HepG2 (cell line): ENCODE results near the gene KISS1R. TPM values are rescaled to one million over a fixed set of nuclear protein-coding genes. Genes with fewer than 3 reads are reported as not detected.

ENCODE experiments used
- AGO2 ChIP-seq: fragments of 200-400 bp; formaldehyde crosslinking; optimal IDR thresholded peaks from 2 replicates; pipeline ENCODE3; 2017; ENCODE audit warnings: mild to moderate bottlenecking, low read depth, low read length, moderate library complexity
- AKAP8 ChIP-seq: sonication (generic); formaldehyde crosslinking; IDR thresholded peaks from 2 replicates; pipeline ENCODE4 v1.5.1; 2020; ENCODE audit warnings: mild to moderate bottlenecking, missing genetic modification reagents
- KDM4B ChIP-seq: sonication (generic); formaldehyde crosslinking; IDR thresholded peaks from 2 replicates; pipeline ENCODE4 v1.4.0; 2020; ENCODE audit warnings: missing genetic modification reagents
- MAFF ChIP-seq: IDR thresholded peaks from 2 replicates; pipeline ENCODE4 v1.6.1; 2011; ENCODE audit warnings: low read depth, low read length, improper control_type of control experiment
- RBFOX2 ChIP-seq: fragments of 200-400 bp; formaldehyde crosslinking; IDR thresholded peaks from 2 replicates; pipeline ENCODE4 v1.6.1; 2017; ENCODE audit warnings: low read depth, mild to moderate bottlenecking, low read length
- SOX5 ChIP-seq: IDR thresholded peaks from 2 replicates; pipeline ENCODE4 v1.6.1; 2016; ENCODE audit warnings: borderline replicate concordance
- SP4 ChIP-seq: sonication (generic); formaldehyde crosslinking; IDR thresholded peaks from 2 replicates; pipeline ENCODE4 v1.8.1; 2023; ENCODE audit warnings: mild to moderate bottlenecking, missing genetic modification reagents
- ZBTB38 ChIP-seq: sonication (generic); formaldehyde crosslinking; IDR thresholded peaks from 2 replicates; pipeline ENCODE4 v1.5.1; 2020; ENCODE audit warnings: mild to moderate bottlenecking, missing genetic modification reagents
- ZNF558 ChIP-seq: sonication (generic); formaldehyde crosslinking; IDR thresholded peaks from 2 replicates; pipeline ENCODE4 v1.9.0; 2022; ENCODE audit warnings: mild to moderate bottlenecking, missing genetic modification reagents, borderline replicate concordance
- ZNF598 ChIP-seq: sonication (generic); formaldehyde crosslinking; IDR thresholded peaks from 2 replicates; pipeline ENCODE4 v1.5.1; 2020; ENCODE audit warnings: mild to moderate bottlenecking, missing genetic modification reagents, borderline replicate concordance
- ZNF788 ChIP-seq: sonication (generic); formaldehyde crosslinking; IDR thresholded peaks from 2 replicates; pipeline ENCODE4 v1.5.0; 2020; ENCODE audit warnings: mild to moderate bottlenecking, missing genetic modification reagents, borderline replicate concordance
- polyA plus RNA-seq, 8 experiments: library from polyadenylated mRNA; depleted of rRNA in 3 of 8; stranded (reverse) in 7 of 8; unstranded in 1 of 8; fragments of >200 nt; fragmentation: Illumina TruSeq in 4 of 8; extraction: Trizol in 4 of 8; gene quantifications; 2 replicates each; pipeline versions ENCODE4 v1.2.1 to v1.2.3, GENCODE V29; 2011 to 2016; ENCODE audit warnings: low read depth in 4 of 8, missing spikeins in 1 of 8, mixed read lengths in 1 of 8; ENCODE audit not compliant: insufficient read depth in 1 of 8
- total RNA-seq, 5 experiments: library from RNA; depleted of rRNA; stranded (reverse); fragments of >200 nt; fragmentation: Illumina TruSeq; extraction: Trizol; gene quantifications; 2 replicates each; pipeline ENCODE4 v1.2.3, GENCODE V29; 2016; ENCODE audit warnings: low read depth in 1 of 5
- TF ChIP-seq, protein P1 (sequence below), 2 experiments: fragments of 450-650 bp in 1 of 2; sonication (generic) in 1 of 2; formaldehyde crosslinking in 1 of 2; IDR thresholded peaks; 2 replicates each; pipeline versions ENCODE4 v1.6.1 to v1.8.0; 2016 to 2022; ENCODE audit warnings: antibody characterized with exemption in 1 of 2, mild to moderate bottlenecking in 1 of 2, missing genetic modification reagents in 1 of 2
- TF ChIP-seq, protein P2 (sequence below): sonication (generic); formaldehyde crosslinking; conservative IDR thresholded peaks from 2 replicates; pipeline ENCODE4 v1.4.0; 2020; ENCODE audit warnings: missing genetic modification reagents
- TF ChIP-seq, protein P3 (sequence below): sonication (generic); formaldehyde crosslinking; IDR thresholded peaks from 2 replicates; pipeline ENCODE4 v1.4.0; 2020; ENCODE audit warnings: mild to moderate bottlenecking, missing genetic modification reagents
- TF ChIP-seq, protein P4 (sequence below): sonication (generic); formaldehyde crosslinking; IDR thresholded peaks from 2 replicates; pipeline ENCODE4 v1.5.0; 2020; ENCODE audit warnings: mild to moderate bottlenecking, missing genetic modification reagents, borderline replicate concordance

The KISS1R gene
- total and polyA plus RNA-seq, 2 of the 13 experiments (the other 11 are each of a cell fraction or from before 2014, with no cell fraction given) = 1.1 to 10.2 TPM

DNA sequence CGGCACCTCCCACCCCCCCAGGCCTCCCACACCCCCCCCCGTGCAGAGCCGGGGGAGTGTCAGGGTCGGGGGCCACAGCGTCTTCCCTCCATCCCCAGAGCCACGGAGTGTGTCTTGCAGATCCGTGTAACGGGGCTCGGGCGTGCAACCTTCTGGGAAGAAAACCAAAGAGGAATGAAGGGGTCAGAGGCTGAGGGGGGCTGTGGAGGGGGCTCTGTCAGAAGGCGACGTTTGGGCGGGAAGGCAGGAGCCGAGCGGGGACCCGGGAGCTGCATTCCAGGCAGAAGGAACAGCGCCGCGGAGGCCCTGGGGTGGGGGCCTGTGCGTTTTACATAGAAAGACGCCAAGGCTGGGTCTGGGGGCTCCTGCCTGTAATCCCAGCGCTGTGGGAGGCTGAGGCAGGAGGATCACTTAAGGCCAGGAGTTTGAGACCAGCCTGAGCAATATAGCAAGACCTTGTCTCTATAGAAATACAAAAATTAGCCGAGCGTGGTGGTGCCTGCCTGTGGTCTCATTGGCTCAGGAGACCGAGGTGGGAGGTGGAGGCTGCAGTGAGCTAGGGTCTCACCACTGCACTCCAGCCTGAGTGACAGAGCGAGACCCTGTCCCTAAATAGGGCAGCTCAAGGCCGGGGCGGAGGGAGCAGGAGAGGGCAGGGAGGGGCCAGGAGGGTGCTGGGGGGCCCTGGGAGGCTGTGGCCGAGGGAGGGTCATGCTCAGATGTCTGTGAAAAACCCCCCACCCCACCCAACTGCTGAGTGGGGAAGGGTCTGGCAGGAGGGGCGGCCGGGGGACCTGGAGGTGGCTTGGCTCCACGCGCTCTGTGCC lies 36.5 kb downstream of the KISS1R start (continued):
- TF ChIP-seq, protein P1, sequence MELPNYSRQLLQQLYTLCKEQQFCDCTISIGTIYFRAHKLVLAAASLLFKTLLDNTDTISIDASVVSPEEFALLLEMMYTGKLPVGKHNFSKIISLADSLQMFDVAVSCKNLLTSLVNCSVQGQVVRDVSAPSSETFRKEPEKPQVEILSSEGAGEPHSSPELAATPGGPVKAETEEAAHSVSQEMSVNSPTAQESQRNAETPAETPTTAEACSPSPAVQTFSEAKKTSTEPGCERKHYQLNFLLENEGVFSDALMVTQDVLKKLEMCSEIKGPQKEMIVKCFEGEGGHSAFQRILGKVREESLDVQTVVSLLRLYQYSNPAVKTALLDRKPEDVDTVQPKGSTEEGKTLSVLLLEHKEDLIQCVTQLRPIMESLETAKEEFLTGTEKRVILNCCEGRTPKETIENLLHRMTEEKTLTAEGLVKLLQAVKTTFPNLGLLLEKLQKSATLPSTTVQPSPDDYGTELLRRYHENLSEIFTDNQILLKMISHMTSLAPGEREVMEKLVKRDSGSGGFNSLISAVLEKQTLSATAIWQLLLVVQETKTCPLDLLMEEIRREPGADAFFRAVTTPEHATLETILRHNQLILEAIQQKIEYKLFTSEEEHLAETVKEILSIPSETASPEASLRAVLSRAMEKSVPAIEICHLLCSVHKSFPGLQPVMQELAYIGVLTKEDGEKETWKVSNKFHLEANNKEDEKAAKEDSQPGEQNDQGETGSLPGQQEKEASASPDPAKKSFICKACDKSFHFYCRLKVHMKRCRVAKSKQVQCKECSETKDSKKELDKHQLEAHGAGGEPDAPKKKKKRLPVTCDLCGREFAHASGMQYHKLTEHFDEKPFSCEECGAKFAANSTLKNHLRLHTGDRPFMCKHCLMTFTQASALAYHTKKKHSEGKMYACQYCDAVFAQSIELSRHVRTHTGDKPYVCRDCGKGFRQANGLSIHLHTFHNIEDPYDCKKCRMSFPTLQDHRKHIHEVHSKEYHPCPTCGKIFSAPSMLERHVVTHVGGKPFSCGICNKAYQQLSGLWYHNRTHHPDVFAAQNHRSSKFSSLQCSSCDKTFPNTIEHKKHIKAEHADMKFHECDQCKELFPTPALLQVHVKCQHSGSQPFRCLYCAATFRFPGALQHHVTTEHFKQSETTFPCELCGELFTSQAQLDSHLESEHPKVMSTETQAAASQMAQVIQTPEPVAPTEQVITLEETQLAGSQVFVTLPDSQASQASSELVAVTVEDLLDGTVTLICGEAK (IDR thresholded peaks at IDR 0.05) = no peak
- TF ChIP-seq, protein P1 (CRISPR knock-in tag; IDR thresholded peaks at IDR 0.05) = no peak
- TF ChIP-seq ZNF558 (no peak), MAFF (no peak), ZNF598 (peak; percentile 17; the same call in 1 of the 2 replicates), SP4 (no peak), KDM4B (CRISPR knock-in tag) (no peak), ZNF788 (CRISPR knock-in tag) (peak; percentile 43; the same call in 1 of the 2 replicates), SOX5 (no peak), ZBTB38 (peak; percentile 11; the same call in 1 of the 2 replicates), AGO2 (no peak), AKAP8 (CRISPR knock-in tag) (peak; percentile 4; the same call in 1 of the 2 replicates), RBFOX2 (0 out of 2 replicates have a peak, but pooled peaks have one; percentile 10)
- TF ChIP-seq, protein P2, sequence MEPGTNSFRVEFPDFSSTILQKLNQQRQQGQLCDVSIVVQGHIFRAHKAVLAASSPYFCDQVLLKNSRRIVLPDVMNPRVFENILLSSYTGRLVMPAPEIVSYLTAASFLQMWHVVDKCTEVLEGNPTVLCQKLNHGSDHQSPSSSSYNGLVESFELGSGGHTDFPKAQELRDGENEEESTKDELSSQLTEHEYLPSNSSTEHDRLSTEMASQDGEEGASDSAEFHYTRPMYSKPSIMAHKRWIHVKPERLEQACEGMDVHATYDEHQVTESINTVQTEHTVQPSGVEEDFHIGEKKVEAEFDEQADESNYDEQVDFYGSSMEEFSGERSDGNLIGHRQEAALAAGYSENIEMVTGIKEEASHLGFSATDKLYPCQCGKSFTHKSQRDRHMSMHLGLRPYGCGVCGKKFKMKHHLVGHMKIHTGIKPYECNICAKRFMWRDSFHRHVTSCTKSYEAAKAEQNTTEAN = no peak
- TF ChIP-seq, protein P3, sequence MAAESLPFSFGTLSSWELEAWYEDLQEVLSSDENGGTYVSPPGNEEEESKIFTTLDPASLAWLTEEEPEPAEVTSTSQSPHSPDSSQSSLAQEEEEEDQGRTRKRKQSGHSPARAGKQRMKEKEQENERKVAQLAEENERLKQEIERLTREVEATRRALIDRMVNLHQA (CRISPR knock-in tag) = no peak
- TF ChIP-seq, protein P4, sequence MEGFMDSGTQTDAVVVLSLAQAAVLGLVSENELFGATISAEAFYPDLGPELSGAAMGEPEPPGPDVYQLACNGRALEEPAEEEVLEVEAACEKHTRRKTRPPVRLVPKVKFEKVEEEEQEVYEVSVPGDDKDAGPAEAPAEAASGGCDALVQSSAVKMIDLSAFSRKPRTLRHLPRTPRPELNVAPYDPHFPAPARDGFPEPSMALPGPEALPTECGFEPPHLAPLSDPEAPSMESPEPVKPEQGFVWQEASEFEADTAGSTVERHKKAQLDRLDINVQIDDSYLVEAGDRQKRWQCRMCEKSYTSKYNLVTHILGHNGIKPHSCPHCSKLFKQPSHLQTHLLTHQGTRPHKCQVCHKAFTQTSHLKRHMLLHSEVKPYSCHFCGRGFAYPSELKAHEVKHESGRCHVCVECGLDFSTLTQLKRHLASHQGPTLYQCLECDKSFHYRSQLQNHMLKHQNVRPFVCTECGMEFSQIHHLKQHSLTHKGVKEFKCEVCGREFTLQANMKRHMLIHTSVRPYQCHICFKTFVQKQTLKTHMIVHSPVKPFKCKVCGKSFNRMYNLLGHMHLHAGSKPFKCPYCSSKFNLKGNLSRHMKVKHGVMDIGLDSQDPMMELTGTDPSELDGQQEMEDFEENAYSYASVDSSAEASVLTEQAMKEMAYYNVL (CRISPR knock-in tag) = 0 out of 2 replicates have a peak, but pooled peaks have one; percentile 4
